Activated CD8-positive, alpha-beta T cell treated with anti-CD3 and anti-CD28 coated beads for 36 hours (primary cell): Measurements from ENCODE around the gene CBFA2T3. TPM values are rescaled to one million over a fixed set of nuclear protein-coding genes. Genes with fewer than 3 reads are reported as not detected.

Experiments used
- ATAC-seq: fragments of 200-7000 bp; cut with Tn5 transposase; one replicate; pipeline ENCODE4 v1.10.0; 2021; ENCODE audit warnings: mild to moderate bottlenecking, moderate library complexity
- CTCF ChIA-PET: fragments of 350-600 bp; sonication (Branson Sonifier 250); formaldehyde crosslinking; loops from one replicate; lab custom pipeline; 2021; ENCODE audit warnings: antibody characterized with exemption; lab: Charles Lee
- POLR2A ChIA-PET: fragments of 350-600 bp; sonication (Branson Sonifier 250); formaldehyde crosslinking; loops from one replicate; lab custom pipeline; 2021; ENCODE audit warnings: antibody characterized with exemption; lab: Charles Lee
- DNase-seq: peaks from one replicate; pipeline ENCODE4 v3.0.0-alpha.2; 2020
- H3K27ac Mint-ChIP-seq: one replicate; pipeline ENCODE4 v1.8.0; 2021; ENCODE audit warnings: mild to moderate bottlenecking, mixed read lengths
- H3K27me3 Mint-ChIP-seq: one replicate; pipeline ENCODE4 v1.8.0; 2021; ENCODE audit warnings: mixed read lengths
- H3K36me3 Mint-ChIP-seq: one replicate; pipeline ENCODE4 v1.8.0; 2021; ENCODE audit warnings: low read depth, mixed read lengths
- H3K4me1 Mint-ChIP-seq: one replicate; pipeline ENCODE4 v1.8.0; 2021; ENCODE audit warnings: low read depth, mixed read lengths
- H3K4me3 Mint-ChIP-seq: one replicate; pipeline ENCODE4 v1.8.0; 2021; ENCODE audit warnings: mild to moderate bottlenecking, moderate library complexity, mixed read lengths
- H3K9me3 Mint-ChIP-seq: one replicate; pipeline ENCODE4 v1.8.0; 2021; ENCODE audit warnings: mixed read lengths
- CTCF ChIP-seq: fragments of 200-600 bp; IDR thresholded peaks from one replicate; pipeline ENCODE4 v1.8.0; 2022; ENCODE audit warnings: antibody characterized with exemption, mild to moderate bottlenecking
- intact Hi-C: fragments of 100-400 bp; cut with micrococcal nuclease; formaldehyde crosslinking; loops from one replicate; pipeline ENCODE4 v1.10.0; 2022
- total RNA-seq, 2 experiments: library from RNA; stranded (reverse); gene quantifications; one replicate each; pipeline ENCODE4 v1.2.3, GENCODE V29; 2021

CBFA2T3 gene
- total RNA-seq, 2 experiments from 2014 or later = 0.14 to 0.34 TPM

DNA sequence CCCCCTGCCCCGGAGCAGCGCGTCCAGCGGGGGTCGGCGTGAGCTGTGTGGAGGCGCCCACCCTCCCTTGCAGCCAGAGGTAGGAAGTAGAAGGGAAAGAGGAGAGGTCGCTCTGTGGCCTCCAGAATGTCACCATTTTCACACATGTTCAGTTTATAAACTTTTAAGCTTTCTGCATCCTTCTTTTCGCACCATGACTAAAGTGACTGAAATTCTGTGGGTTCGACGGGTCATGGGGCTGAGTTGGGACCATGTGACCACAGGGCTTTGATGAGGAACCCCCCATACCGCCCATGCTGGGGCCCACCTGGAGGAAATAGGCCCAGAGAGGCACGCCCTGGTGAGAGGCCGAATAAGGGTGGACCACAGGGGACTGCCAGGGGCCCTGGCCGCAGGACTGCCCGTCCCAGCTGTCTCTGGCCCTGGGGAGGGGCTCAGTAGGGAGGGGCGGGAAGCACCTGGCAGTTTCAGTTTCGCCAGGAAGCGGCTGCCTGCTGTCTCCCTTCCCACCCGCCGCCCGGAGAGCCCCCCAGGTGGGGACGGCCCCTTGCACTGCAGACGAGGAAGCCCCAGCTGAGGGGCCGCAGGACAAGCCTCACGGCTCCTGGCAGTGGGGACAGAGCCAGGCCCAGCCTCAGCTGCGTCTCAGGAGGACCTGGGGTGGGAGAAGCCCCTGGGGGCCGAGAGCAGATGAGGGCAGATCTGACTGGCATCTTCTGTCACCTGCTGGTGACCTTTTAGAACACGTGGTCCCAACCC lies 9.0 kb downstream of the CBFA2T3 start:
- Mint-ChIP-seq H3K9me3 (no peaks in the 10 kb centered on the region), H3K27me3 (peaks cover 6% of the 10 kb centered on the region), H3K27ac (no peak overlapping the region), H3K4me3 (no peak overlapping the region), H3K36me3 (no peaks in the 10 kb centered on the region), H3K4me1 (peaks cover 15% of the 10 kb centered on the region)
- DNase-seq = peak; percentile 66
- POLR2A ChIA-PET = interaction anchor here (0.5 to 1.1 kb wide), 3 partner anchors 64 to 278 kb away, joined by 3 read pairs; no protein-coding TSS in a partner anchor
- ATAC-seq = peak; percentile 79
- TF ChIP-seq CTCF = no peak
- CTCF ChIA-PET = no interaction called here
- intact Hi-C loops = no loop called here

GRCh38 chr16:88966986-88967829 lies 9.8 kb downstream of the CBFA2T3 start:
- no peak for DNase-seq

DNA sequence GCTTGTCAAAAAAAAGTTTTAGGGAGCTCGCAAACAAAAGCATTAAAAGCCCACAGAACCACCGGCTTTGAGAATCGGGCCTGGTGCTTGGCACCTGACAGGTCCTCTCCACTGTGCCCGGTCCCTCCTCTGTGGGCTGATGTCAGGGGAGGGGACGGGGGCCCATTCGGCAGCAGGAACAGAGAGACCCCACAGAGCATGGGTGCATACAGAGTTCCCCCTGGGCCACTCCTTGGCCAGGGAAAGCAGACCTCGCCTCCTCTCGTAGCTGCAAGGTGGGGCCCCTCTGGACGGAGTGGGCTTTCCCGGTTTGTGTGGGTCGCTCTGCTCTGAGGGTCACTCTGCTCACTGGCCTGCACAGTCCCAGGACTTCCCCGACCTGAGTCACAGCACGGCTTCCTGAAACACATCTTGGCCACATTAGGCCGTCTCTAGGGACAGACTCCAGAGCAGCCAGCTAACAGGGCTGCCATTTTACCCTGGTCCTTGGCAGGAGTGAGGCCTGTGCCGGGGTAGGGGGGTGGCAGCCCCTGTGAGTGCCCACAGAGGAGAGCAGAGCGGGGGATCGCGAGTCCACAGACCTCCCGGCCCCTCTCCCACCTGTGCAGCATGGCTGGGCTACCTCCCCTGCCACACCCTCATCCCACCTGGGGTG lies 11.1 kb downstream of the CBFA2T3 start:
- Mint-ChIP-seq H3K36me3 (no peaks in the 10 kb centered on the region), H3K4me3 (no peak overlapping the region), H3K27me3 (peaks cover 8% of the 10 kb centered on the region), H3K27ac (no peak overlapping the region), H3K9me3 (no peaks in the 10 kb centered on the region), H3K4me1 (peaks cover 15% of the 10 kb centered on the region)
- TF ChIP-seq CTCF = no peak
- no peak for ATAC-seq
- DNase-seq = no peak
- POLR2A ChIA-PET = interaction anchor here (0.9 kb wide), 1 partner anchor 12 kb away, joined by 3 read pairs; no protein-coding TSS in a partner anchor
- CTCF ChIA-PET = no interaction called here
- intact Hi-C loops = no loop called here

More at GRCh38 chr16:88966986-88967829, 9.8 kb downstream of the CBFA2T3 start:
- Mint-ChIP-seq H3K27ac (no peak overlapping the region), H3K4me1 (peaks cover 15% of the 10 kb centered on the region), H3K9me3 (no peaks in the 10 kb centered on the region), H3K36me3 (no peaks in the 10 kb centered on the region), H3K27me3 (peaks cover 6% of the 10 kb centered on the region), H3K4me3 (no peak overlapping the region)
- intact Hi-C loops = no loop called here
- no peak for ATAC-seq
- no peak for TF ChIP-seq CTCF
- ChIA-PET CTCF (no interaction called here), POLR2A (interaction anchor here (1.0 to 1.1 kb wide), 2 partner anchors 65 to 220 kb away, joined by 3 read pairs; no protein-coding TSS in a partner anchor)

GRCh38 chr16:88965411-88965810 lies 11.6 kb downstream of the CBFA2T3 start:
- H3K36me3 Mint-ChIP-seq = no peaks in the 10 kb centered on the region
- CTCF ChIA-PET = no interaction called here
- no peak for TF ChIP-seq CTCF

More at GRCh38 chr16:88965411-88965810, 11.6 kb downstream of the CBFA2T3 start:
- Mint-ChIP-seq H3K27me3 (peaks cover 8% of the 10 kb centered on the region), H3K4me3 (no peak overlapping the region), H3K4me1 (peaks cover 15% of the 10 kb centered on the region), H3K9me3 (no peaks in the 10 kb centered on the region), H3K27ac (no peak overlapping the region)
- no peak for ATAC-seq
- DNase-seq = no peak
- POLR2A ChIA-PET = interaction anchor here (0.9 kb wide), 1 partner anchor 13 kb away, joined by 3 read pairs; no protein-coding TSS in a partner anchor
- intact Hi-C loops = no loop called here
